ENCODE measurements around the gene SMG5.

GRCh38 chr1:156319664-156320063 lies 37.0 kb upstream of the SMG5 start:
- TF ChIP-seq POLR2AphosphoS5 (IDR thresholded peaks at IDR 0.05; ENCODE audit: borderline replicate concordance, low read depth, low read length) (no peak), EZH2 (IDR thresholded peaks at IDR 0.05) (no peak), FOXP2 (optimal IDR thresholded peaks at IDR 0.05; ENCODE audit: control extremely low read depth, extremely low read length, insufficient read depth) (no peak)

Measured in SK-N-MC (cell line).